OCI-LY7 (cell line): ENCODE measurements around the gene NAB2. TPM values are rescaled to one million over a fixed set of nuclear protein-coding genes. Genes with fewer than 3 reads are reported as not detected.

ENCODE experiments used
- BruUV-seq: library from RNA; stranded (reverse); fragments of 400-500 nt; replicated peaks from 2 replicates; lab custom pipeline; 2021; lab: Mats Ljungman, UMichigan
- CTCF ChIA-PET: fragments of 300-600 bp; sonication (Branson Sonifier 250); formaldehyde crosslinking; loops from one replicate; lab custom pipeline; 2022; ENCODE audit warnings: antibody characterized with exemption; ENCODE audit not compliant: unreplicated experiment; lab: Charles Lee
- POLR2A ChIA-PET: fragments of 300-600 bp; sonication (Branson Sonifier 250); formaldehyde crosslinking; loops from one replicate; lab custom pipeline; 2022; ENCODE audit warnings: antibody characterized with exemption; lab: Charles Lee
- DNase-seq: peaks from one replicate; pipeline ENCODE4 v3.0.0-alpha.2; 2015; ENCODE audit warnings: low spot score
- H2AFZ ChIP-seq: fragments of 200-600 bp; sonication (generic), shearing (Covaris generic); 2 replicates; pipeline ENCODE4 v1.6.1; 2014; ENCODE audit warnings: mild to moderate bottlenecking, antibody characterized with exemption, low read length, moderate library complexity
- H3K27ac ChIP-seq: fragments of 200-600 bp; sonication (generic); 2 replicates; pipeline ENCODE4 v1.5.1; 2014; ENCODE audit warnings: mixed run types, low read depth, mild to moderate bottlenecking, moderate library complexity, low read length, inconsistent platforms; ENCODE audit not compliant: poor library complexity, severe bottlenecking
- H3K36me3 ChIP-seq: fragments of 200-600 bp; sonication (generic); 2 replicates; pipeline ENCODE4 v1.6.1; 2014; ENCODE audit warnings: mild to moderate bottlenecking, antibody characterized with exemption, low read length, moderate library complexity, mixed read lengths; ENCODE audit not compliant: insufficient read depth
- H3K4me1 ChIP-seq: fragments of 200-600 bp; sonication (generic); 2 replicates; pipeline ENCODE4 v1.5.1; 2014; ENCODE audit warnings: mild to moderate bottlenecking, low read length; ENCODE audit not compliant: insufficient read depth, poor library complexity, severe bottlenecking
- H3K4me2 ChIP-seq: fragments of 200-600 bp; sonication (generic); 2 replicates; pipeline ENCODE4 v1.6.1; 2014; ENCODE audit warnings: mild to moderate bottlenecking, low read length
- H3K4me3 ChIP-seq: fragments of 200-600 bp; sonication (generic); 2 replicates; pipeline ENCODE4 v1.5.1; 2014; ENCODE audit warnings: mild to moderate bottlenecking, low read depth, low read length; ENCODE audit not compliant: poor library complexity, severe bottlenecking
- H3K79me2 ChIP-seq: fragments of 200-600 bp; sonication (generic); 2 replicates; pipeline ENCODE4 v1.6.1; 2016; ENCODE audit warnings: low read depth, mild to moderate bottlenecking, low read length, moderate library complexity, mixed read lengths; ENCODE audit not compliant: insufficient read depth
- H3K9me2 ChIP-seq: fragments of 200-600 bp; sonication (generic); 2 replicates; pipeline ENCODE4 v1.6.1; 2016; ENCODE audit warnings: mild to moderate bottlenecking, low read length, mixed read lengths; ENCODE audit not compliant: insufficient read depth
- H3K9me3 ChIP-seq: fragments of 200-600 bp; sonication (generic); 2 replicates; pipeline ENCODE4 v1.6.1; 2014; ENCODE audit warnings: mild to moderate bottlenecking, mixed run types, low read length, mixed read lengths
- H4K20me1 ChIP-seq: fragments of 200-600 bp; sonication (generic); 2 replicates; pipeline ENCODE4 v1.6.1; 2014; ENCODE audit warnings: mild to moderate bottlenecking, antibody characterized with exemption, low read length, moderate library complexity, mixed read lengths; ENCODE audit not compliant: insufficient read depth
- EZH2phosphoT487 ChIP-seq: fragments of 200-600 bp; sonication (generic); IDR thresholded peaks from 2 replicates; pipeline ENCODE4 v1.6.1; 2018; ENCODE audit warnings: low read depth, borderline replicate concordance, mild to moderate bottlenecking, mixed run types, antibody characterized with exemption, low read length, moderate library complexity, mixed read lengths
- intact Hi-C: fragments of 100-400 bp; cut with micrococcal nuclease; formaldehyde crosslinking; loops from one replicate; pipeline ENCODE4 v1.10.0; 2022; ENCODE audit not compliant: unreplicated experiment
- total RNA-seq, 2 experiments: library from RNA; depleted of rRNA in 1 of 2; stranded (reverse); fragments of >200 nt in 1 of 2; shearing (Covaris generic) in 1 of 2; gene quantifications; 2 replicates each; pipeline ENCODE4 v1.2.3, GENCODE V29; 2014 to 2022
- TF ChIP-seq, protein P1 (sequence below): fragments of 200-600 bp; sonication (generic); conservative IDR thresholded peaks from 2 replicates; pipeline ENCODE4 v1.5.1; 2014; ENCODE audit warnings: mild to moderate bottlenecking, antibody characterized with exemption, low read length, moderate library complexity, mixed read lengths

NAB2 gene
- total RNA-seq, 2 experiments from 2014 or later: 6.8 to 8.5 TPM

DNA sequence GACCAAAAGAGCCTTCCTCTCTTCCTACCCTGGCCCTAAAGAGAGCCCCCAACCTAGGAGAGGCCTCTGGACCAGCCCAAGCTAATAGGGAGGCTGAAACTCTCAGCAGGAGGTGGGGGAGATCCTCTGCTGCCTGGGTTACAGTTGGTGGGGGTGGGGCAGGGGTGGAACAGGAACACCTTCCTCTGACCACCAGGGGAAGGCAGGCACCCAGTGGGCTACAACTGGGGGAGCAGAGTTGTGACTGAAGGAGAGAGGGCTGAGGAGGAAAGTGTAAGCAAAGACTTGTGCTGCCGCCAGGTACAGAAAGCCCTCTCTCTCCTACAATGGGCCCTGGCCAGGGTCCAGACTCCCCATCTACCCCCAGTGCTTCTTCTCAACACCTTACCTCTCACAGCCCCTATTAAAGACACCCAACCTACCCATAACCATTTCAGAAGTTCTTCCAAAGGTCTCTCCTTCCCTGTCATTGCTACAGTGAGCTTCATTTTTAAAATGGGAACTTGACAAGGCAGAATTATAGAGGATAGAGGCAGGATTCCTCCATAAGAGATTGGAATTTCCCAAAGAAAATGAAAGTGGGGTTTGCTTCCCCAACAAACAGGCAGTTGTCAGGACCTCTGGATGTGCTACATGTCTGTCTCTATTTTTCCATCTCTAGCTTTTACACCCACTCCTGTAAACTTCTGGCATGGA is 40.3 kb upstream of the NAB2 start:
- intact Hi-C loops: no loop called here

DNA sequence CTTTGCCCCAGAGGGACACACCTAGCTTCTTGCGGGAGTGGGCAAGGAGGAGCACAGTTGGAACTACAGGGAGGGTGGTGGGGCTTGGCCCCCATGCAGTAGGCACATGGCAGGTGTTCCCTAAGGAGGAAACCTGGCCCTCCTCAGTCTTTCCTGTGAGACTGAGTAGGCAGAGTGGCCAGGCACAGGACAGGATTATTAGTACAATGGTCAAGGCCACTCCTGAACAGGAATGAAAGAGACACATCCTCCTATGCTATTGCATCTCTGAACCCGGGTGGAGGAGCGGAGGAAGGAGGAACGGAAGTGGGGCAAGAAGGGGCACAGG is 39.8 kb upstream of the NAB2 start:
- Histone ChIP-seq H3K9me2 (no peaks in the 10 kb centered on the region), H3K4me2 (no peak overlapping the region), H3K79me2 (no peaks in the 10 kb centered on the region), H3K4me1 (peaks cover 5% of the 10 kb centered on the region), H3K4me3 (no peak overlapping the region), H2AFZ (no peak overlapping the region), H3K27ac (no peak overlapping the region), H4K20me1 (no peaks in the 10 kb centered on the region), H3K9me3 (no peaks in the 10 kb centered on the region), H3K36me3 (peaks cover 1% of the 10 kb centered on the region; the same call in 1 of the 2 replicates)
- ChIA-PET CTCF (no interaction called here), POLR2A (interaction anchor here (0.6 kb wide), 2 partner anchors 82 to 432 kb away, joined by 3 read pairs; no protein-coding TSS in a partner anchor)
- BruUV-seq: no TSS peak
- DNase-seq: no peak
- TF ChIP-seq EZH2phosphoT487: no peak
- TF ChIP-seq, protein P1, sequence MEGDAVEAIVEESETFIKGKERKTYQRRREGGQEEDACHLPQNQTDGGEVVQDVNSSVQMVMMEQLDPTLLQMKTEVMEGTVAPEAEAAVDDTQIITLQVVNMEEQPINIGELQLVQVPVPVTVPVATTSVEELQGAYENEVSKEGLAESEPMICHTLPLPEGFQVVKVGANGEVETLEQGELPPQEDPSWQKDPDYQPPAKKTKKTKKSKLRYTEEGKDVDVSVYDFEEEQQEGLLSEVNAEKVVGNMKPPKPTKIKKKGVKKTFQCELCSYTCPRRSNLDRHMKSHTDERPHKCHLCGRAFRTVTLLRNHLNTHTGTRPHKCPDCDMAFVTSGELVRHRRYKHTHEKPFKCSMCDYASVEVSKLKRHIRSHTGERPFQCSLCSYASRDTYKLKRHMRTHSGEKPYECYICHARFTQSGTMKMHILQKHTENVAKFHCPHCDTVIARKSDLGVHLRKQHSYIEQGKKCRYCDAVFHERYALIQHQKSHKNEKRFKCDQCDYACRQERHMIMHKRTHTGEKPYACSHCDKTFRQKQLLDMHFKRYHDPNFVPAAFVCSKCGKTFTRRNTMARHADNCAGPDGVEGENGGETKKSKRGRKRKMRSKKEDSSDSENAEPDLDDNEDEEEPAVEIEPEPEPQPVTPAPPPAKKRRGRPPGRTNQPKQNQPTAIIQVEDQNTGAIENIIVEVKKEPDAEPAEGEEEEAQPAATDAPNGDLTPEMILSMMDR: no peak
- intact Hi-C loops: no loop called here

More for the DNA sequence above, 40.3 kb upstream of the NAB2 start:
- DNase-seq: no peak
- Histone ChIP-seq H3K4me2 (no peak overlapping the region), H3K4me1 (peaks cover 5% of the 10 kb centered on the region), H3K9me2 (no peaks in the 10 kb centered on the region), H3K36me3 (no peaks in the 10 kb centered on the region), H3K4me3 (no peak overlapping the region), H3K9me3 (no peaks in the 10 kb centered on the region), H4K20me1 (no peaks in the 10 kb centered on the region), H3K79me2 (no peaks in the 10 kb centered on the region), H3K27ac (no peak overlapping the region), H2AFZ (no peak overlapping the region)
- ChIA-PET CTCF (no interaction called here), POLR2A (interaction anchor here (0.6 kb wide), 2 partner anchors 82 to 432 kb away, joined by 3 read pairs; no protein-coding TSS in a partner anchor)
- no TSS peak for BruUV-seq
- no peak for TF ChIP-seq EZH2phosphoT487
- TF ChIP-seq, protein P1: no peak

DNA sequence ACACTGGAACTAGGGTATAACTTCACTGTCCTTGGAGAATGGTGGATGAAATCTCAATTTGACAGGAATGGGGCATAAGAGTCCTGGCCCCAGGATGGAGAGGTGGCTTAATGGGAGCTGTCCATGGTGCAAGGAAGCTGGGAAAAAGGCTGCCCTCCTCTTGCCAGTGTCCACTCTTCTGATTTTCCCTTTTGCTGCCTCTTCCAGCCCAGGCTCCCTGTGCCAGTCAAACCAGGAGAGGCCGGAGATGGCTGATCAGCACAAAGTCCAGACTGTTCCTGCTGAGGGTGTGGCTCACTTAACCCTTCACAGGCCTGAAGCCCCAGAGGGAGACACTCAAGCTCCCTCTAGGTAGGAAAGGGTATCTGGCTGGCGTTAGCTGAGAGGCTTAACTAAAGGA is 39.0 kb upstream of the NAB2 start, which contains the start of gene MYO1A:
TSS of gene MYO1A (minus strand) at position 240 of the 400 bp plus-strand sequence. CDS start 1,806 bp downstream, outside the sequence.
- Histone ChIP-seq H4K20me1 (no peaks in the 10 kb centered on the region), H3K27ac (no peak within 1 kb of the TSS), H2AFZ (no peak within 1 kb of the TSS), H3K4me1 (peaks cover 5% of the 10 kb centered on the region), H3K4me2 (no peak within 1 kb of the TSS), H3K4me3 (no peak within 1 kb of the TSS), H3K9me3 (no peaks in the 10 kb centered on the region), H3K79me2 (no peaks in the 10 kb centered on the region), H3K9me2 (no peaks in the 10 kb centered on the region), H3K36me3 (peaks cover 6% of the 10 kb centered on the region; the same call in 1 of the 2 replicates)
- ChIA-PET CTCF (interaction anchor here (0.9 kb wide), 1 partner anchor 8 kb away, joined by 3 read pairs; no protein-coding TSS in a partner anchor), POLR2A (no interaction called here)
- BruUV-seq: no TSS peak
- no peak for DNase-seq
- intact Hi-C loops: no loop called here
- TF ChIP-seq, protein P1: no peak
